Uterus (tissue), 2 donors: ENCODE results near the gene KLF7.

Experiments
- POLR2A ChIP-seq, 2 donors: fragments of 450-650 bp; IDR thresholded peaks; one replicate each; pipeline ENCODE4 v1.6.1; 2016; ENCODE audit warnings: antibody characterized with exemption in 2 of 2, mild to moderate bottlenecking in 1 of 2, moderate library complexity in 1 of 2
- TF ChIP-seq, protein P1 (sequence below), 4 experiments: fragments of 200-600 bp in 2 of 4; fragments of 450-650 bp in 2 of 4; sonication (generic) in 2 of 4; IDR thresholded peaks; one replicate each; pipeline ENCODE4 v1.5.1; 2016 to 2019; ENCODE audit warnings: antibody characterized with exemption in 4 of 4, mild to moderate bottlenecking in 2 of 4, moderate library complexity in 1 of 4

DNA sequence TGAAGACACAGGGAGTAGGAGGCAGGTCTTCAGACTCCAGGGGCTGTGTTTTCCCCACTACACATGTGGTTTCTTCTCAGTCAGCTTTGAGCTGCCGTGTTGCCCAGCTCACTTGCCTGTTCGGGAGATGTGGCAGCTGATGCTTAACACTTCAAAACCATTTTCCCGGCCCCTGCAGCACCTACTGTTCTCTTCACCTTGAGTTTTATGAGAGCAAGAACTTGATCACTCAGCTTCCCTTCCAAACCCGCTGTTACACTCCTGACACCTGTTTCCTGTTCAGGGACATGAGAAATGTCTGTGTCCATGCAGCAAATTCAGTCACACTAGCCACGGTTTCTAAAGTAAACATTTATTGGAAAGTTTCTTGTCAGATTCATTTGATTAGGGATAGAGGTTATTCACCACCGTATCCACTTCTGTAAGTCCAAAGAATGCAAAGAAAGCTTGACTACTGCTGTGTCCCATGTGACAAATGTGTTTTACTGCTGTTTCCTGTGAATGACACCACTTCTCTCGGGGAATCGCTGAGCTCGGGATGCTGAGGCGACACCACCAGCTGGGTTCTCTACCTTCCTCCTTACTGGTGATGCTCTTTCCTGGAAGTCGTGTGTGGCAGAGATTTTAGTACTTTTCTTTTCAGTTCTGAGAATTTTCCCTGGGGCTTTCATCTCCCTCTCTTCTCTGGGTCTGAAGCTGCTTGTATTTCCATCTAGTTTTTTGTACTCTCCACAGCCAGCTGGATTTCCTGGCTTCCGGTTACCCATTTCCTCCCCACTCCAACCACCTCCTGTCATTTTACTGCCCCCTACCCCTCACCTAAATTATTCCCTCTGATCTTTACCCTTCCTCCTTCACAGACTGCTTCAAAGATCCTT lies 91.7 kb downstream of the KLF7 start:
- TF ChIP-seq, protein P1, sequence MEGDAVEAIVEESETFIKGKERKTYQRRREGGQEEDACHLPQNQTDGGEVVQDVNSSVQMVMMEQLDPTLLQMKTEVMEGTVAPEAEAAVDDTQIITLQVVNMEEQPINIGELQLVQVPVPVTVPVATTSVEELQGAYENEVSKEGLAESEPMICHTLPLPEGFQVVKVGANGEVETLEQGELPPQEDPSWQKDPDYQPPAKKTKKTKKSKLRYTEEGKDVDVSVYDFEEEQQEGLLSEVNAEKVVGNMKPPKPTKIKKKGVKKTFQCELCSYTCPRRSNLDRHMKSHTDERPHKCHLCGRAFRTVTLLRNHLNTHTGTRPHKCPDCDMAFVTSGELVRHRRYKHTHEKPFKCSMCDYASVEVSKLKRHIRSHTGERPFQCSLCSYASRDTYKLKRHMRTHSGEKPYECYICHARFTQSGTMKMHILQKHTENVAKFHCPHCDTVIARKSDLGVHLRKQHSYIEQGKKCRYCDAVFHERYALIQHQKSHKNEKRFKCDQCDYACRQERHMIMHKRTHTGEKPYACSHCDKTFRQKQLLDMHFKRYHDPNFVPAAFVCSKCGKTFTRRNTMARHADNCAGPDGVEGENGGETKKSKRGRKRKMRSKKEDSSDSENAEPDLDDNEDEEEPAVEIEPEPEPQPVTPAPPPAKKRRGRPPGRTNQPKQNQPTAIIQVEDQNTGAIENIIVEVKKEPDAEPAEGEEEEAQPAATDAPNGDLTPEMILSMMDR (IDR thresholded peaks at IDR 0.05), result no peak
- TF ChIP-seq POLR2A (IDR thresholded peaks at IDR 0.05), result no peak
